K562 (cell line): ENCODE data around the gene ARHGEF40.

Experiments used
- CTCF ChIP-seq, 3 experiments: IDR thresholded peaks in 2 of 3; conservative IDR thresholded peaks in 1 of 3; 2 replicates each; pipeline ENCODE4 v1.5.1; 2011 to 2012; ENCODE audit warnings: low read length in 3 of 3, mild to moderate bottlenecking in 3 of 3, control low read depth in 2 of 3, improper control_type of control experiment in 1 of 3, inconsistent platforms in 1 of 3, low read depth in 1 of 3, mixed read lengths in 1 of 3, moderate library complexity in 1 of 3; ENCODE audit not compliant: insufficient read depth in 2 of 3
- FOS ChIP-seq: IDR thresholded peaks from 3 replicates; pipeline ENCODE4 v1.6.1; 2011; ENCODE audit not compliant: insufficient read length; ENCODE audit errors: extremely low read depth
- NFE2L1 ChIP-seq: fragments of 450-650 bp; IDR thresholded peaks from 2 replicates; pipeline ENCODE4 v1.6.1; 2016; ENCODE audit warnings: missing genetic modification characterization, low read depth, mild to moderate bottlenecking, missing compliant biosample characterization, moderate library complexity, borderline replicate concordance
- RBM39 ChIP-seq: fragments of 200-400 bp; formaldehyde crosslinking; optimal IDR thresholded peaks from 2 replicates; pipeline ENCODE3; 2018; ENCODE audit warnings: low read depth, low read length
- ZHX1 ChIP-seq: fragments of 150-350 bp; conservative IDR thresholded peaks from 2 replicates; pipeline ENCODE4 v1.6.1; 2014; ENCODE audit warnings: low read length
- ZNF3 ChIP-seq: fragments of 250-450 bp; sonication (Bioruptor Pico); IDR thresholded peaks from 2 replicates; pipeline ENCODE4 v1.5.0; 2021; ENCODE audit warnings: mild to moderate bottlenecking, moderate library complexity

- TF ChIP-seq FOS, result no peak
- TF ChIP-seq ZHX1, result no peak
- TF ChIP-seq ZNF3 (CRISPR knock-in tag), result no peak
- TF ChIP-seq NFE2L1, result no peak
- TF ChIP-seq CTCF (IDR thresholded peaks at IDR 0.05 in 2 of 3, conservative IDR thresholded peaks at IDR 0.05 in 1 of 3; ENCODE audit: insufficient read depth in 2 of 3, low read depth in 1 of 3, low read length in 3 of 3), result no peak
- no peak for TF ChIP-seq RBM39
Observed at GRCh38 chr14:21061347-21061668, 8.8 kb upstream of the ARHGEF40 start.
